GM21526 (cell line): ENCODE results near the gene WDR5.

Experiments
- ATAC-seq: cut with Tn5 transposase; IDR thresholded peaks from one replicate; pipeline ENCODE4 v1.9.1; 2021; ENCODE audit warnings: moderate library complexity; ENCODE audit not compliant: unreplicated experiment, low FRiP score

WDR5 gene

GRCh38 chr9:134185536-134186011 lies 49.7 kb downstream of the WDR5 start:
- ATAC-seq, result no peak

- no peak for ATAC-seq
Measured at GRCh38 chr9:134186471-134187109, 50.7 kb downstream of the WDR5 start.

GRCh38 chr9:134187110-134187531 lies 51.2 kb downstream of the WDR5 start:
- ATAC-seq, result no peak

- ATAC-seq, result no peak
Measured at GRCh38 chr9:134187891-134188385, 52.1 kb downstream of the WDR5 start.

GRCh38 chr9:134188386-134189144 lies 52.7 kb downstream of the WDR5 start:
- no peak for ATAC-seq

- ATAC-seq, result no peak
Measured at GRCh38 chr9:134189145-134189469, 53.2 kb downstream of the WDR5 start.

- ATAC-seq, result no peak
Measured at GRCh38 chr9:134189470-134190231, 53.8 kb downstream of the WDR5 start.

GRCh38 chr9:134190232-134191121 lies 54.6 kb downstream of the WDR5 start:
- no peak for ATAC-seq

GRCh38 chr9:134191455-134192209 lies 55.8 kb downstream of the WDR5 start:
- ATAC-seq, result no peak

- ATAC-seq, result no peak
Measured at GRCh38 chr9:134192311-134192950, 56.5 kb downstream of the WDR5 start.

- no peak for ATAC-seq
Measured at GRCh38 chr9:134192951-134193731, 57.3 kb downstream of the WDR5 start.

- no peak for ATAC-seq
Measured at GRCh38 chr9:134193912-134194535, 58.1 kb downstream of the WDR5 start.

- no peak for ATAC-seq
Measured at GRCh38 chr9:134195558-134195957, 59.7 kb downstream of the WDR5 start.

GRCh38 chr9:134196911-134197310 lies 61.0 kb downstream of the WDR5 start:
- no peak for ATAC-seq

- ATAC-seq, result no peak
Measured at GRCh38 chr9:134198791-134199190, 62.9 kb downstream of the WDR5 start.

- no peak for ATAC-seq
Measured at GRCh38 chr9:134200730-134201129, 64.8 kb downstream of the WDR5 start.

GRCh38 chr9:134203224-134203623 lies 67.3 kb downstream of the WDR5 start:
- ATAC-seq, result no peak

- ATAC-seq, result no peak
Measured at GRCh38 chr9:134204041-134204440, 68.2 kb downstream of the WDR5 start.
